Measurements from ENCODE around the gene AKAP8.

- TF ChIP-seq POLR2AphosphoS5 (IDR thresholded peaks at IDR 0.05; ENCODE audit: control insufficient read depth, insufficient read depth, low read depth, low read length) (no peak), POLR2G (IDR thresholded peaks at IDR 0.05; ENCODE audit: low read depth, low read length) (peak; percentile 38; the same call in 1 of the 2 replicates), MAZ (CRISPR knock-in tag; conservative IDR thresholded peaks at IDR 0.05 in 1 of 2, IDR thresholded peaks at IDR 0.05 in 1 of 2) (no peak)
Measured at GRCh38 chr19:15424692-15425272, 45.2 kb upstream of the AKAP8 start.
